ELF-1 (cell line): ENCODE data around the gene RTN4RL2.

Experiments
- DNase-seq: peaks from one replicate; pipeline ENCODE4 v3.0.0-alpha.2; 2016; ENCODE audit warnings: low read depth, low spot score

The RTN4RL2 gene

DNA sequence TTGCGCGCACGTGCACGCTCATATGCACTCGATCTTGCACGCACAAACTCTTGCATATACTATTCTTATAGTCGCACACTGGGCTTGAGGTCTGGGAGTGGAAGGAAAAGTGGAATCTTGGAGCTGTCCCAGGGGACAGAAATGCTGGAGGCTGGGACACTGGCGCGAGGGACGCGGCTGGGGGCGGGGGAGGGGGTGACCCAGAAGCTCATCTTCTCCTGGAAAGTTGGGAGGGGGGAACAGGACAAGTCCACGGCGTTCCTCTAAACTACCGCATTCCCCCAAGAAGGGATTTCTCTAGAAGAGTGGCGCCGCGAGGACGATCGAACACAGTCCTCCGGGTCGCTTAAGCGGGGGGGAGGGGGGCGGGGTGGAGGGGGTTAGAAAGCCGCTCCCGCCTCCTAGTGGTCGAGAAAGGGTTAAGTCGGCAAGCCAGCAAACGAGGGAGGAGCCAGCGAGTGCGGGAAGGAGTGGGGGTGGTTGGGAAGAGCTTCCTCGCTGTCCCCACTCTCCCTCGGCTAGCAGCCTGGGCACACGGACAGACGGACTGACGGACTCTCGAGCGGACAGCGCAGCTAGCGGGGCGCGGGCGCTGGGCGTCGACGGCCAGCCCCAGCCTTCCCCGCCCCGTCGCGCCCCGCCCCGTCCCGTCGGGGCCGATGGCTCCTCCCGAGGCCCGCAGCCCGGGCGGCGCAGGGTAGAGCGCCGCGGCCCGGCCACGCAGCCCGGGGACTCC is at the start of gene RTN4RL2:
RTN4RL2 (plus strand) TSS at position 507 of the 736 bp plus-strand sequence. CDS start 338 bp downstream, outside the sequence.
- DNase-seq = peak; percentile 76

DNA sequence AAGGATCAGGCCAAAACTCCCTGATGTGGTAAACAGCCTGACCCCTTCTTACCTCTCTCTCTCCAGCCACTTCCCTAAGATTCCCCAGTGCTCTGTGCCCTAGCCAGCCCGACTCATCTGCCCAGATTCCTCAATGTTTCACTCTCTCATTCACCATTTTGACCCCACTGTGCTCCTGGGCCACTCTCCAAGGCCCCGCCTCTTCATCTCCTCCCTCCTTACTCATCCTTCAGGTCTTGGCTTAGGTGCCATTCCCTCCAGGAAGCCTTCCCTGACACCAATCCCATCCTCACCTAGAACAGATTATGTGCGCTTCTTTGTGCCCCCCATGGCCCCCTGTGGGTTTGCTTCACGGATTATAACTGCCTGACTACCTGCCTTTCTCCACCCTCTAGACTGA is 46.6 kb upstream of the RTN4RL2 start:
- no peak for DNase-seq

DNA sequence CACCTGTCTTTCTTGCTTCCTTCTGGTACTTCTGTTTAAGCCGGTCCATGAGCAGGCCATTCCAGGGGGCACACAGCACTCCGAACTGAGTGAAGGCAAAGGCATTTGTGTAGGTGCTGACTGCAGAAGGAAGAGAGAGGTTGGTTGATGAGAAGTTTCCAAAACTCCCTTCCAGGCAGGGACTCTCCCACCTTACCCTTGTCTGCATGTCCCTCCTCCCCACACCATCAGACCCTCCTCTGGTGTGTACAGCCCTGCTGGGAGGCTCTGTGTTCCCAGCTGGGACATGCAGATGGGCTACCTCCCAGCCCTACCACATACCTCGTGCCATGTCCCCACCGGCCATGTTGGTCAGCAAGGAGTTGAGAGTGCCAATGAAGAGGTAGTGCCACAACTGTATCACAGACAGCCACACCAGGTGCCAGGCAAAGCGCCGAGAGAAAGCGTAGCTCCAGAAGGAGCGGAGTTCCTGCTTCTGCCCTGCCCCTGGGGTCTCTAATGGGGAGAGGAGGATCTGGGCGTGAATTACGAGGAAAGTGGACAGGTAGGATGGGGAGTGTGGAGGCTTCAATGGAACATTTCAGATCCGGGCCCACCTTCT is 45.6 kb upstream of the RTN4RL2 start:
- no peak for DNase-seq

DNA sequence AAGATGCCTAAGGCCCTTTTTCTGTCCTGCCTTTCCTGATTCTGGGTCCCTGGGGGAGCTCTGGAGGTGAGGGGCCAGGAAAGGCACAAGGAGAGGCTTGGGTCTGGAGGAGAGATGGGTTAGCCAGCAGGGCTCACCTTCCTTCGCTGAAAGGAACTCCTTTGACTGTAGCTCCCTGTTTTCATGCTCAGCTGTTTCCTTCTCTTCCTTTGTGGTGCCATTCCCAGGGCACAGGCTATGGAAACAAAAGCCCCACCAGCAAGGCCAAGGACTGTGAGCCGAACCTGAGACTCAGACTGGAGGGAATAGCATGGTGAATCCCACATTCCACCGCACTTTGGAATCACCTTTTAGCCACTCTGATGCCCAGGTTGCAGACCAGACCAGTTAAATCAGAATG is 43.9 kb upstream of the RTN4RL2 start:
- DNase-seq = no peak

DNA sequence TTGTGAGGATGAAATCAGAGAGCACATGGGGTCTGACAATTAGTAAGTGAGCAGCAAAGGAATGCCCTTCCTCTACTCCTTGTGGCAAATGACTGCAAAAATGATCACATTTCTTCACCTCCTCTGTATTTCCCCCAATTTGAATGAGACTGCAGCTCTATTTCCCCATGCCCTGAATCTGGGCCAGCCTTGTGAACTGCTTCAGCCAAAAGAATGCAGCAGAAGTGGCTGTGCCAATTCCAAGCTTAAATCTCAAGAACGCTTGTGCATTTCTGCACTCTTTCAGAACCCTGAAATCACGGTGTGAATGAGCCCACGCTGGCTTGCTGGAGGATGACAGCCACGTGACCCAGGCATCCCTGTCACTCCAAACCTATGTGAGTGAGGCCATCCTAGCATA is 43.3 kb upstream of the RTN4RL2 start:
- no peak for DNase-seq

DNA sequence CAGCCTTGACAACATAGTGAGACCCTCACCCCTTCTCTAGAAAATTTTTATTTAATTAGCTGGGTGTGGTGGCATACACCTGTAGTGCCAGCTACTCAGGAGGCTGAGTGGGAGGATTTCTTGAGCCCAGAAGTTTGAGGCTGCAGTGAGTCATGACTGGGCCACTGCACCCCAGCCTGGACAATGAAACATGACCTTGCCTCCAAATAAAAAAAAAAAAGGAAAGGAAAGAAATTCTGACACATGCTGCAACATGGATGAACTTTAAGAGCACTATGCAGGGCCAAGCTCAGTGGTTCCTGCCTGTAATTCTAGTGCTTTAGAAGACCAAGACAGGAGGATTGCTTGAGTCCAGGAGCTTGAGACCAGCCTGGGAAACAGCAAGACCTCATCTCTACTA is 42.2 kb upstream of the RTN4RL2 start:
- no peak for DNase-seq

DNA sequence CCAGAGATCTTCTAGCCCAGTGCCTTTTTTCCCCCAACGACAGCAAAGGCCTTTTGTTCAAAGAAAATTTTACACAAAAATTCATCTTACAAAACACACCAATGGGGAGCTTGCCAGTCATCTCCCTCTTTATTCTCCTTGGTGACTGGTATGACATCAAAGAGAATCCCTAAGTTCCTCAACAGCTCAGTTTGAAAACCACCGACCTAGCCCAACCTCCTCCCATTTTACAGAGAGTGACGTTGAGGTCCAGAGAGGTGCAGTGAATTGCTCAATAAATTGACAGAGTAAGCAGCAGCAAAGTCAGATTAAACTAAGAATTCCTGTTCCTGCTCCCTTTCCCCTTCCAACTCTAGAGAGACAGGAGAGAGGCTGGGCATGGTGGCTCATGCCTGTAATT is 41.2 kb upstream of the RTN4RL2 start:
- DNase-seq = no peak

DNA sequence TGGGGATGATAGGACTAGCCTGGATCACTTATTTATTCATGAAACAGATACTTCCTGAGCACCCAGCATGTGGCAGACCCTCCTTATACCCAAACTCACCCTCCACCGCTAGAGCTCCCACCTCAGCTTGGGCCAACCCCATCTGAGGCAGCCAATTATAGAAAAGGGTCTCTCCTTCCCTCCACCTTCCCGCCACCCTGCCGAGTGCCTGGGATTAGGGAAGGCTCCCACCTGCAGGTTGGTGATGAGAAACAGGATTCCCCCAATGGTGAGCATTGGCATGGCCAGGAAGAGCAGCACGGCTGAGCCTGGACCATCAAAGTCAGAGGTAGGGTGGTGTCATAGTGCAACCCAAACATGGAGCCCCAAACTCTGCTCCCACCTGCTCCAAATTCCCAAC is 39.3 kb upstream of the RTN4RL2 start:
- no peak for DNase-seq

DNA sequence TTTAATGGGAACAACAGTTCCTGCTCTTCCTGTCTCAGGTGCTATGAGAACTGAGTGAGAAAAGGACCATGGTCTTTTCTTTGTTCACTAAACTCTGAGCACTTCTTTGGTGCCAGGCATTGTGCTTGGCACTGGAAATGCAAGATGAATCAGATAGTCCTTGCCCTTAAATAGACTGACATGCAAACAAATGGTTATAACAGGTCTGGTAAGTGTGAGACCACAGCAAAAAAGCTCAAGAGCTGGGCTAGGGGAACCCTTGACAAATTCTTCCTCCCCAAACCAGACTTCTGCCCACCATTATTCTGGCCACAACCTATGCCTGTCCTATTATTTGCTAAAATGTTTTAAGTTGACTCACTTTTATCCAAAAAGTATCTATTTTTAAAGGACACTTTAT is 38.5 kb upstream of the RTN4RL2 start:
- DNase-seq = no peak

DNA sequence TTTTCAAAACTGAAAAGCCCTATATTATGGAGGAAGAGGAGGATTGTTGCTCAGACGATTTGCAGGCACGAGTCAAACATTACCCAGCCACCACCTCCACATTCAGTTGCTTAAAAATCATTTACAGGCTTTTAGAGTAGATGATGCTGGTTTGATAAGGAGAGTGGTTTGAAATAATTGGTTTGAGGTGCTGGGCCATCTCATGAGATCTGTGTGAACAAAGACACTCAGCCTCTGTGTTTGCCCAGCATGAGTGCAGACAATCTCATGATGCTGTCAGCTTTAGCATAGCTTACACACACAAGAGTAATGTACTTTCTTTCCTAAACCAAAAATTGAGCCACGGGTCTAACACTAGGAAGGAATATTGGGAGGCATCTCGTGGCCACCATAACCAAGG is 37.7 kb upstream of the RTN4RL2 start:
- DNase-seq = no peak

DNA sequence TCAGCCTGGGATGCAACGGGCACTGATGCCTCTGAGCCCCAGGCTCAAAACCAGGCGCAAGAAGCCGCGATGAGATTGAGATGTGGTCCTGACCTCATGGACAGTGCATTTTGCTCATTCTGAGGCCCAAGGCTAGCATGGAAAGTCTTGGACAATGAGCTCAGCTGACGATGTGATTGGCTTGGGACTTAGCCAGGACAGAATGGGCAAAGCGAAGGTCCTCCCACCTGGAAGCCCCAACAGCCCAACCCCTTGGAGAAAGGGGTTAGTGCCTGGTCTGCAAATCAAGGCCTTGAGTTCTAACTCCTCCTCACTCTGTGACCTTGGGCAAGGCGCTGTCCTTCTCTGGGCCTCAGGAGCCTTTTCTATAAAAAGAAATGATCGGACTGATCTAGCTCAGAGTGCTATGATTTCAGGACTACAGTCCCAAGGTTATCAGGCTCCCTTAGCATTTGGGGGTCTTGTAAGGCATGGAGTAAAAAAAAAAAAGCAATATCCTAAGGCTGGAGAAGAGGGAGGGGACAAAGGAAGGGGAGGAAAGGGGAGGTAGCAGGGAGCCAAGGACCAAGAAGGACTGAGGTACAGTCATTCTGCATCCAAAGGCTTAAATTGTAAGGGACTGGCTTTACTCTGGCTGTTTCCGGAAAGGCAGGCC is 36.1 kb upstream of the RTN4RL2 start:
- no peak for DNase-seq

DNA sequence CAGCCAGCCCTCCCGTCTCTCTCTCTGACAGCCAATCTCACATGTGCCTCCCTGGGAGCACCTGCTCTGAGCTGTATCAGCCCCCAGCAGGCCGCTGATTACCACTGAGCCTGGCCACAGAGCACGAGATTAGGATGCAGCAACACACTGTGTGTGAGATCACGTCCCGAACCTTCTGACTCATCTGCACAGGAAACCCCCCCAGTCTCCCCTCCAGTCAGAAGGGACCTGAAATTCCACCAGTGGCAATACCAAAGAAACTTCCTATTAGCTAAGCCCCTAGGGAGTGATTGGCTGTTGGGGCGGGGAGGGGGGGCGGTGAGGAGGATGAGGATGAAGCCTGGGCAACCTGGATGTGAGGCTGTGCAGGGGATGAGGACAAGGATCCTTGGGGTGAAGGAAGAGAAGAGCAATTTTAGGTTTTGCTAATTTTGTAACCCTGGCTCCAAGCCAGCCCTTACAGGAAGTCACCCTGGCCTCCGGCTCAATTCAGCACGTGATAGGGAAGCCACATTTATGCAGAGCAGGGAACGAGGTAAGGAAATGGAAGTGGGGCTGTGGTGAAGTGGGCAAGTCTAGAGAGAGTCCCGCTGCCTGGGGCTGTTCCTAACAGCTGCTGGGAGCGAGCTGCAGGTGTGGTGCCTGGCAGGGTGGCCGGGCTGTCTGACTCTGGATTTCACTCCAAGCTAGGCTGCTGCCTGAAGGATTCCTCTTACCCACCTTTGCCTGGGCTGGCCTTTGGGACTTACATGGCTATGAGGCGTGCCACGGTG is 35.4 kb upstream of the RTN4RL2 start:
- peak; percentile 51 for DNase-seq

DNA sequence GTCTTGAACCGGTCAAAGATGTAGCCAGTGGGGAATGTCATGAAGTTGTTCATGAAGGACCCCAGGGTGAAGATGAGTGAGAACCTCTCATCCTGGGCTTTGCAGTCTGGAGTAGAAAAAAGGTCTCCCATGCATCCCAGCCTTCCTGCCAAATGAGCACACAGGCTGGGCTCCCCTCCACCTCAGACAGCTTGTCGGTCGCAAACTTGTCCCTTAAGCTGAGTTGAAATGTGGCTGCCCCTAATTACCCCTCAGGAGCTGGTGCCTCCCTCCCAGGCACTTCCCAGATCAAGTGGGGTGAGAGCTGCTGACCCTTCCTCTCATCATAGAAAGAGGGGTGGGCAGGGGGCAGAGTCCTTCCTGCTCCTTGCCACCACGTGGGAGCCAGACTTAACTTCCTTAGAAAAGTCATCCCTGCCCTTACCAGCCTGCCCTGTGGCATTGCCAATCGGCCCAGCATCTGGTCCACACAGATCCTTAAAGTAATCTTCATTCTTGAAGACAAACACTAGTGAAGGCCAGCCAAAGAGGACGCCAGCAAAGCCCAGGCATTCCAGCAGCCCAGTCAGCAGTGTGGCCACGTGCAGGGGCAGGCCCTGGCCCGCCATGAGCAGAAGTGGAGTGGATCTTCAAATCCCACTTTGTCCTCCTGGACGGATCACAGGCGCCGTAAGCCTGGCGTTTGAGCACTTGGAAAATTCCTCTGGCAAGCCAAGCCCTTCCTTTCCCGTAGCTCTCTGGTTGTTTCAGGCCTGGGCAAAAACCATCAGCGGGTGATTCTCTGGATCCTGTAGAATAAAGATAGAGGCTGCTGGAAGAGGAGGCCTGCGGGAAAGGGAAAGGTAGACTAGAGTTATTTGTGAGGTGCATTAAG is 34.5 kb upstream of the RTN4RL2 start:
- peak; percentile 18 for DNase-seq

DNA sequence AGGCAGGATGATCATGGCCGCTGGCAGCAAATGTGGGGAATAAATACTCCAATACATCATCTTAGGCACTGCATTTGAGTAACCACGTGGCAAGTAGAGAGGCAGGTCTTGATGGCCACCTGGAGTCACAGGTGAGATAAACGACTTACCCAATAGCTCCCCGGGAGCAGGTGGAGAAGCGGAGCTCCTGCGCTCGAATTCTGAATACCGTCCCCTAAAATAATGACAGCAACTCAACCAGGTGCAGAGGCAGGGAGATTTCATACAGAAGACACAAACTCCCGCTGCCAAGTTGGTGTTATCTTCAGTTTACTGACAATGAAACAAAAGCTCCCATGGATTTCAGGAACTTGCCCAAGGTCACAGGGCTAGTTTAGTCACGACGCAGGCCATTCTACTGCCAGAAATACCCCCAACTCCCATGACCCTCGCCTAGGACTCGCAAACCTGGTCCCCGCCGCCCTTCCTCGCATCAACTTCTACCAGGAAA is 33.8 kb upstream of the RTN4RL2 start:
- no peak for DNase-seq

DNA sequence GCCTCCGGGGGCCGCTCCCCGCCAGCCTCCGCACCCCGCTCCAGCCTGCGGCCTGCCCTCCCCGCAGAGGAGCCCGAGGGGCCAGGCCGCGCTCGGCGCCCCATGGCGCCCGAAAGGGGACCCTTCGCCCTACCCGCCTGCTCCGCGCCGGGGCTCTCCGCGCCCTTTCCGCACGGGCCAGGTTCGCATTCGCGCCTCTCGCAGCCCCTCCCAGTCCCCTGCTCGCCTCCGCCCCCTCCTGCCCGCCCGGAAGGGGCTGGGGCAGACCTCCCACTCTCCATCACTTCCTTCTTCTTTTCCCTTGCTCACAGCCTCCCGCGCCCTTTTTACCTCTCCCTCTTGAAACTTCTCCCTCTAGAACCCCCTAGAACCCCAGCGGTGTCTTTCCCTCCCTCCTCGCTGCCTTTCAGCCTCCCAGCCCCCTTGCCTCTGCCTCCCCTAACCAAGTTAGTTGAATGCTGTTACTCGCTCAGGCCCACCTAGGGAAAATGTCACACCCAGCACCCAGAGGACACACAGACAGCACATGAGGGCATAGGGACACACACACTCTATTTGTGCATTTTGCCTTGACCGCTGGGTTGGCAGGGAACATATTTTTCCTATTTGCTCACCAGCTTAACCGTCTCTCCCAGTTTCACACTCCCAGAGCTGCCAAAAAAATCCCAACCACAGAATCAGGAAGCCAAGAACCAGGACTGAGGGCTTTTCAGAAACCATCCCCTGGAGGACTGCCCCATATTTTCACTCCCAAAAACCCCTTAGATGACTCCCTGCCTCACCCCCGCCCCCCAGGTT is 33.2 kb upstream of the RTN4RL2 start, which contains the start of gene SLC43A3:
SLC43A3 (minus strand) TSS at position 193 of the 798 bp plus-strand sequence. CDS start 949 bp downstream, outside the sequence.
- DNase-seq = peak; percentile 40

DNA sequence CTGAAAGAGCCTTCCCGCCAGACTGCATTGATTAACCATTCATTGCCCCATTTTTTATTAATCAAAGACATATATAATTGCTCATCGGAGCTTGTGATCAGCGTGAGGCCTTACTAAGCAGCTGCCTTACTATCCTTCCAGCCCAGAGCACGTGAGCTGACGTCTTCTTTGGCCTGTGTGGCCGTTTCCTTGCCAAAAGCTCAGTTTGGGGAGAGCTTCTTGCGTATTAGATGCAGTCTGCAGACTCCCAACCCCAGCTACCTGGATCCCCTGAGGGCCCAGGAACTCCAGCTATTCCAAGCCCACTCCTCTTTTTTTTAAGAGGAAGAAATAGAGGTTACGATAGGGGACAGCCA is 32.6 kb upstream of the RTN4RL2 start:
- no peak for DNase-seq

DNA sequence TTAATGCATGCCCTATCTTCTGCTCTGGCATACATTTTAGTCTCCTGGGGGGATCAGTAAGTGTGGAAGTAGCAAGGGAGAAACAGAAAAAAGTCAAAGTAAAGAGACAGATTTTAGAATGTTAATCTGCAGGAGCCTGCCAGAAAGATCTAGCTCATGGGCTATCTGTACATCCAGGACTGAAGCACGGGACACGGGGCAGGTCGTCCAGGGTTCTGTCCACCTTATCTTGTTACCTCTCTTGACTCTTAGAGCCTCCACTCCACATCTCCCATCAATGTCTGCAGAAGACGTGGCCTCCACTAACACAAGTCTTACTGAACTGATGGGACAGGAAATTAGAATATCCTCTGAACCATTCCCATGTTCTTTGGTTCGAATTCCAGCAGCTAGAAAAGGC is 31.7 kb upstream of the RTN4RL2 start:
- DNase-seq = no peak

DNA sequence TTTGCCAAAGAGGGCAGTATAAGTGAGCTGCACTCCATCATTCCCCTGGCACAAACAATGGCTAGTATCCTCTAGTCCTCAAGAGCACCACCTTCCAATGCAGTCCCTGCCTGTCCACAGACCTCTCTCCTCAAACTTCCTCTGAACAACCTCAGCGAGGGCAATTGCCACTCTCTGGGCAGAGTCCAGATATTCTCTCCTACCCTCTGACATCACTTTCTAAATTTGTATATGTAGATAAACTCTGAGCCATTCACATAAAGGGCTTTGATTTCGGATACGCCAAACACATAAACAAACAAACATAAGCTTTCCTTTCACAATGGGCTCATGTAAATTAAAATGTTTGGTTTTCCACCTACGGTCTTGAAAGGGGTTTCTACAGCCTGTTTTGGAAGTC is 30.4 kb upstream of the RTN4RL2 start:
- no peak for DNase-seq

DNA sequence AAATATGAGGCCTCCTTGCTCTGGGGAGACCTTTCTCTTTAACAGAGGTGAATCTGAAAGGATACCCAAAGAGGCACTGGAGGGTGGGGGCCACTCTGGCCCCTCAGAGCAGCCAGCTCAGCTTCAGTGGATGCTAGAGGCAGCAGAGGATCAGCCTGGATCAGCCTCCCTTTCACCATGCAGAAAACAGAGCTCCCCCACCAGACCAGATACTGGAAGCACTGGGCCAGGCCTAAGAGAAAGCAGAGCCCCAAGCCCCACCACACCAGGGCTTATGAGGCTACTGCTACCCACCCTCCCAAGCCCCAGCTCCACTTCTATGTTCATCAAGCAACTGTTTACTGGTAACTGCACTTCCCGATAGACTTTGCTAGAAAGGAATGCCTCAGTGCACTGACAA is 29.4 kb upstream of the RTN4RL2 start:
- no peak for DNase-seq

DNA sequence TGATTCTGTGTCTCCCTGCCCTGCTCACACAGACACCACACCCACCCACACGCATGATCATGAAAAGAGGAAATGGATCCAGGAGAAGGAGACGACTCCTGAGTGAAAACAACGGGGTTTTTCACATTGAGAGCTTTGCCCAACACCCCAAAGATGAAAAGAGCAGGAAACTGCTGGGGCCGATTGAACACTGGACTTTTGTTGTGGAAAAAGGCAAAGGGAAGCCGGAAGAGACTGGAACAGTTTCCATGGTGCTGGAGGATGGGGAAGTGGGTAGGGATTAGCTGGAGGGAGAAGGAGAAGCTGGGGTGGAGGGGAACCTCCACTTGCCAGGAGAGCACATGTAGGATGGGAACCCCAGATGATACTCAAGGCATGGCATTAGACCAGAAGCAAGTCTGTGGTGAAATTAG is 28.2 kb upstream of the RTN4RL2 start:
- no peak for DNase-seq
